Measurements from ENCODE around the gene SOX6.

DNA sequence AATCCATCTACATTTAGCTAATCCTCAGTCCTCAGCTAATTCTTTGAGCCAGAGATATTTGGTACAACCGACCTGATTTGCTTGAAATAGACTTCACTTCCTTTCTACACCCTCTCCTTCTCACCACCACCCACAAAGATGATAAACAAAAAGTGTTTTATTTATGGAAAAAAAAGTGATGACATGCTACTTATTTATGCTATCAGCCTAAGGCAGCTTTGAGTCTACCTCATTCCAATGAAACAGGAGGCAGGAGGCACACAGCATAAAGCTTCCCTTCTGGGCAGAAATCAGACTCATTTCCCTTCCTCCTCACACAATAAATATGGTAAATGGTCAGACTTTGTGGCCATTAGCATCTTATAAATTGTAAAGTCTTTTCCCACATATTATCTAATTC, 325.7 kb downstream of the SOX6 start:
- no peak for TF ChIP-seq POLR2AphosphoS5 (IDR thresholded peaks at IDR 0.05; ENCODE audit: low read depth, low read length)
- no peak for TF ChIP-seq POLR2A (IDR thresholded peaks at IDR 0.05; ENCODE audit: low read depth, low read length)
- TF ChIP-seq TAF1 (IDR thresholded peaks at IDR 0.05; ENCODE audit: low read depth, low read length), result no peak

All from GM12891 (cell line).